ENCODE data around the gene LELP1.

- TF ChIP-seq CTCF (IDR thresholded peaks at IDR 0.05; ENCODE audit: low read length) = peak; percentile 80
- no peak for TF ChIP-seq EZH2phosphoT487 (IDR thresholded peaks at IDR 0.05; ENCODE audit: low read length)
Measured at GRCh38 chr1:153192697-153193096, 10.5 kb upstream of the LELP1 start.

All from MM.1S (cell line).